Endothelial cell of umbilical vein (primary cell): ENCODE results near the gene CNTN2. TPM values are rescaled to one million over a fixed set of nuclear protein-coding genes. Genes with fewer than 3 reads are reported as not detected.

ENCODE experiments used
- BruUV-seq: library from RNA; stranded (reverse); fragments of 400-500 nt; replicated peaks from 2 replicates; lab custom pipeline; 2021; lab: Mats Ljungman, UMichigan
- CTCF ChIA-PET: fragments of 300-600, 350-600 bp; sonication (Branson Sonifier 250); formaldehyde crosslinking; loops from one replicate; lab custom pipeline; 2021; ENCODE audit warnings: antibody characterized with exemption, inconsistent platforms; lab: Charles Lee
- POLR2A ChIA-PET: fragments of 300-600, 350-600 bp; sonication (Branson Sonifier 250); formaldehyde crosslinking; loops from one replicate; lab custom pipeline; 2021; ENCODE audit warnings: antibody characterized with exemption, inconsistent platforms; lab: Charles Lee
- DNase-seq: peaks from one replicate; pipeline ENCODE4 v3.0.0-alpha.2; 2011; ENCODE audit warnings: low read depth, low spot score
- FAIRE-seq: peaks from 2 replicates; lab custom pipeline; 2011; peaks lifted over from hg19 to GRCh38; lab: Jason Lieb, UNC
- H2AFZ ChIP-seq: 2 replicates; pipeline ENCODE4 v1.6.0; 2012; ENCODE audit warnings: low read depth, low read length, control low read depth, inconsistent platforms
- H3K27ac ChIP-seq: 2 replicates; pipeline ENCODE4 v1.5.1; 2011; ENCODE audit warnings: low read depth, mild to moderate bottlenecking, control low read depth, low read length, moderate library complexity; ENCODE audit not compliant: insufficient read depth
- H3K27me3 ChIP-seq, 2 experiments: 2 replicates each; pipeline versions ENCODE4 v1.6.0 to v1.6.1; 2011; ENCODE audit warnings: low read length in 2 of 2, mixed read lengths in 1 of 2; ENCODE audit not compliant: control insufficient read depth in 2 of 2, insufficient read depth in 2 of 2
- H3K36me3 ChIP-seq, 2 experiments: 2 replicates in 1 of 2; 3 replicates in 1 of 2; pipeline ENCODE4 v1.5.1; 2011; ENCODE audit warnings: low read length in 2 of 2, mild to moderate bottlenecking in 1 of 2, moderate library complexity in 1 of 2; ENCODE audit not compliant: control insufficient read depth in 2 of 2, insufficient read depth in 2 of 2; ENCODE audit errors: extremely low read depth in 1 of 2
- H3K4me1 ChIP-seq: 3 replicates; pipeline ENCODE4 v1.5.1; 2011; ENCODE audit warnings: mild to moderate bottlenecking, low read length; ENCODE audit not compliant: control insufficient read depth, insufficient read depth; ENCODE audit errors: extremely low read depth
- H3K4me2 ChIP-seq: 2 replicates; pipeline ENCODE4 v1.6.1; 2011; ENCODE audit warnings: low read length, control low read depth, mixed read lengths; ENCODE audit not compliant: insufficient read depth
- H3K4me3 ChIP-seq, 3 experiments: fragments of 200-600 bp in 1 of 3; sonication (generic), shearing (Covaris generic) in 1 of 3; replicated peaks in 1 of 3; 2 replicates each; pipeline ENCODE4 v1.5.1; 2011 to 2016; ENCODE audit warnings: control low read depth in 3 of 3, low read length in 3 of 3, mild to moderate bottlenecking in 2 of 3, inconsistent platforms in 1 of 3, low read depth in 1 of 3, moderate library complexity in 1 of 3; ENCODE audit not compliant: insufficient read depth in 1 of 3
- H3K79me2 ChIP-seq: 2 replicates; pipeline ENCODE4 v1.6.0; 2012; ENCODE audit warnings: low read length, inconsistent platforms; ENCODE audit not compliant: control insufficient read depth, insufficient read depth
- H3K9ac ChIP-seq: replicated peaks from 2 replicates; pipeline ENCODE3; 2011; ENCODE audit warnings: low read length, control low read depth; ENCODE audit not compliant: insufficient read depth; ENCODE audit errors: extremely low read depth
- H3K9me1 ChIP-seq: replicated peaks from 3 replicates; pipeline ENCODE4 v1.6.0; 2011; ENCODE audit warnings: mild to moderate bottlenecking, low read length; ENCODE audit not compliant: control insufficient read depth, insufficient read depth; ENCODE audit errors: extremely low read depth
- H3K9me3 ChIP-seq: replicated peaks from 2 replicates; pipeline ENCODE4 v1.5.1; 2012; ENCODE audit warnings: low read length, inconsistent platforms; ENCODE audit not compliant: control insufficient read depth, insufficient read depth
- H4K20me1 ChIP-seq: replicated peaks from 2 replicates; pipeline ENCODE3; 2011; ENCODE audit warnings: mild to moderate bottlenecking, low read length; ENCODE audit not compliant: control insufficient read depth, insufficient read depth; ENCODE audit errors: extremely low read depth
- EZH2 ChIP-seq: IDR thresholded peaks from 2 replicates; pipeline ENCODE4 v1.6.1; 2012; ENCODE audit warnings: borderline replicate concordance, low read depth, mild to moderate bottlenecking, moderate library complexity, low read length, inconsistent platforms; ENCODE audit not compliant: severe bottlenecking
- FOS ChIP-seq: IDR thresholded peaks from 2 replicates; pipeline ENCODE4 v1.6.1; 2011; ENCODE audit warnings: mild to moderate bottlenecking, low read length, moderate library complexity, borderline replicate concordance; ENCODE audit not compliant: insufficient read depth
- GATA2 ChIP-seq: IDR thresholded peaks from 2 replicates; pipeline ENCODE4 v1.7.0; 2011; ENCODE audit warnings: low read depth, mild to moderate bottlenecking, moderate library complexity, mixed read lengths, low read length; ENCODE audit not compliant: insufficient read length, insufficient read depth
- JUN ChIP-seq: IDR thresholded peaks from 2 replicates; pipeline ENCODE4 v1.6.1; 2011; ENCODE audit warnings: borderline replicate concordance, low read depth; ENCODE audit not compliant: insufficient read length, insufficient read depth
- MYC ChIP-seq: IDR thresholded peaks from one replicate; pipeline ENCODE4 v1.6.1; 2011; ENCODE audit warnings: mild to moderate bottlenecking, low read depth, low read length
- POLR2A ChIP-seq: IDR thresholded peaks from 2 replicates; pipeline ENCODE4 v1.6.1; 2012; ENCODE audit warnings: low read depth, mild to moderate bottlenecking, control low read depth, low read length
- POLR2AphosphoS5 ChIP-seq: IDR thresholded peaks from 2 replicates; pipeline ENCODE4 v1.6.1; 2012; ENCODE audit warnings: low read depth, mild to moderate bottlenecking, control low read depth, low read length, moderate library complexity; ENCODE audit not compliant: insufficient read depth
- dilution Hi-C: fragments of 300-500 bp; cut with MboI; formaldehyde crosslinking; loops from one replicate; pipeline ENCODE4 v1.15.0; 2019; ENCODE audit warnings: low sequenced_read_pairs; ENCODE audit not compliant: extremely low pct_ligation_motif_present
- intact Hi-C: fragments of 100-400 bp; cut with micrococcal nuclease; formaldehyde crosslinking; loops from one replicate; pipeline ENCODE4 v1.10.0; 2022
- polyA plus RNA-seq, 4 experiments: library from polyadenylated mRNA; depleted of rRNA in 3 of 4; stranded (reverse) in 3 of 4; unstranded in 1 of 4; fragments of >200 nt; gene quantifications; 2 replicates each; pipeline versions ENCODE4 v1.2.1 to v1.2.3, GENCODE V29; 2011 to 2012; ENCODE audit warnings: missing spikeins in 1 of 4
- total RNA-seq: library from RNA; stranded (reverse); gene quantifications from 2 replicates; pipeline ENCODE4 v1.2.3, GENCODE V29; 2021
- TF ChIP-seq, protein P1 (sequence below): IDR thresholded peaks from 2 replicates; pipeline ENCODE4 v1.6.1; 2011; ENCODE audit not compliant: insufficient read depth, insufficient read length
- TF ChIP-seq, protein P2 (sequence below), 2 donors: IDR thresholded peaks; 1 replicate in 1 of 2; 2 replicates in 1 of 2; pipeline ENCODE4 v1.5.1; 2011; ENCODE audit warnings: low read length in 2 of 2, mild to moderate bottlenecking in 2 of 2, moderate library complexity in 2 of 2, control low read depth in 1 of 2, inconsistent platforms in 1 of 2, low read depth in 1 of 2; ENCODE audit not compliant: insufficient read depth in 1 of 2; ENCODE audit errors: extremely low read depth in 1 of 2

Gene CNTN2
- total and polyA plus RNA-seq, 2 donors (not counting 3 experiments of a cell fraction or from before 2014, with no cell fraction given): not detected

DNA sequence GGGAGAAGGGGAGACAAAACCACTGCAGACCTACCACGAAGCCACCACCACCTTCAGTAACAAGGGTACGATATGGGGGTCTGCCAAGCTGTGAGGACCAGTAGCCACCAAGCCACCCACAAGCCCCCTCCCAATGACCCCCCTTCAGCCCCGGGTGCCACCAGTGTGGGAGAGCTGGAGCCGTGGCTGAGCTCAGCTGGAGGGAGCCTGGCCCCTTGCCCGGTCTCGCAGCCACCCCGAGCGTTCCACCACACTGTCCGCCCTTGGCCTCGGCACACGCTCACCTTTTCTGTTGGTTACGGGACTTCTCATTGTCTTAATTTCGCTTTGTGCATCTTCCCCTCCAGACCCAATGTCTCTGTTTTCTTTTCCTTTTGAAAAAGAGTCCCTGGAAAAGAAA is 26.4 kb upstream of the CNTN2 start:
- CTCF ChIA-PET: interaction anchor here (2.1 kb wide), 1 partner anchor 45 kb away, joined by 20 read pairs; no protein-coding TSS in a partner anchor
- H3K27me3 ChIP-seq: peaks cover 3 to 5% of the 10 kb centered on the region in 2 experiments
- no peak for FAIRE-seq

More for the DNA sequence above, 26.4 kb upstream of the CNTN2 start:
- no peaks in the 10 kb centered on the region for H3K79me2 ChIP-seq
- no TSS peak for BruUV-seq
- no peaks in the 10 kb centered on the region for H3K9me3 ChIP-seq
- intact Hi-C loops (no loop called here), dilution Hi-C loops (no loop called here)
- no peak overlapping the region for H2AFZ ChIP-seq
- DNase-seq: no peak
- no peak overlapping the region for H3K4me2 ChIP-seq
- no peak overlapping the region for H3K4me3 ChIP-seq
- TF ChIP-seq GATA2 (no peak), POLR2A (no peak), POLR2AphosphoS5 (no peak), JUN (no peak), EZH2 (no peak), FOS (no peak), MYC (no peak)
- TF ChIP-seq, protein P1, sequence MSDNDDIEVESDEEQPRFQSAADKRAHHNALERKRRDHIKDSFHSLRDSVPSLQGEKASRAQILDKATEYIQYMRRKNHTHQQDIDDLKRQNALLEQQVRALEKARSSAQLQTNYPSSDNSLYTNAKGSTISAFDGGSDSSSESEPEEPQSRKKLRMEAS: no peak
- TF ChIP-seq, protein P2, sequence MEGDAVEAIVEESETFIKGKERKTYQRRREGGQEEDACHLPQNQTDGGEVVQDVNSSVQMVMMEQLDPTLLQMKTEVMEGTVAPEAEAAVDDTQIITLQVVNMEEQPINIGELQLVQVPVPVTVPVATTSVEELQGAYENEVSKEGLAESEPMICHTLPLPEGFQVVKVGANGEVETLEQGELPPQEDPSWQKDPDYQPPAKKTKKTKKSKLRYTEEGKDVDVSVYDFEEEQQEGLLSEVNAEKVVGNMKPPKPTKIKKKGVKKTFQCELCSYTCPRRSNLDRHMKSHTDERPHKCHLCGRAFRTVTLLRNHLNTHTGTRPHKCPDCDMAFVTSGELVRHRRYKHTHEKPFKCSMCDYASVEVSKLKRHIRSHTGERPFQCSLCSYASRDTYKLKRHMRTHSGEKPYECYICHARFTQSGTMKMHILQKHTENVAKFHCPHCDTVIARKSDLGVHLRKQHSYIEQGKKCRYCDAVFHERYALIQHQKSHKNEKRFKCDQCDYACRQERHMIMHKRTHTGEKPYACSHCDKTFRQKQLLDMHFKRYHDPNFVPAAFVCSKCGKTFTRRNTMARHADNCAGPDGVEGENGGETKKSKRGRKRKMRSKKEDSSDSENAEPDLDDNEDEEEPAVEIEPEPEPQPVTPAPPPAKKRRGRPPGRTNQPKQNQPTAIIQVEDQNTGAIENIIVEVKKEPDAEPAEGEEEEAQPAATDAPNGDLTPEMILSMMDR (IDR thresholded peaks at IDR 0.05; ENCODE audit: extremely low read depth in 1 of 2, insufficient read depth in 1 of 2, low read depth in 1 of 2, low read length in 2 of 2): no peak
- no peak overlapping the region for H3K9ac ChIP-seq
- H3K4me1 ChIP-seq: no peaks in the 10 kb centered on the region
- no peaks in the 10 kb centered on the region for H3K9me1 ChIP-seq
- no peak overlapping the region for H3K27ac ChIP-seq
- no peaks in the 10 kb centered on the region for H3K36me3 ChIP-seq
- POLR2A ChIA-PET: no interaction called here
- H4K20me1 ChIP-seq: no peaks in the 10 kb centered on the region
